GM19099 (cell line): ENCODE data around the gene PCBD2.
A peak's percentile ranks its signal among the peaks of the same experiment; 100 is the strongest.

Experiments
- POLR2A ChIP-seq: IDR thresholded peaks from 3 replicates; pipeline ENCODE4 v1.6.1; 2011; ENCODE audit warnings: low read depth; ENCODE audit not compliant: insufficient read length; ENCODE audit errors: extremely low read depth

Gene PCBD2

GRCh38 chr5:134904610-134905245 is at the start of gene PCBD2:
PCBD2 (plus strand) TSS chr5:134905131; CDS start chr5:134905140, 9 bp downstream.
- TF ChIP-seq POLR2A = peak; percentile 68

DNA sequence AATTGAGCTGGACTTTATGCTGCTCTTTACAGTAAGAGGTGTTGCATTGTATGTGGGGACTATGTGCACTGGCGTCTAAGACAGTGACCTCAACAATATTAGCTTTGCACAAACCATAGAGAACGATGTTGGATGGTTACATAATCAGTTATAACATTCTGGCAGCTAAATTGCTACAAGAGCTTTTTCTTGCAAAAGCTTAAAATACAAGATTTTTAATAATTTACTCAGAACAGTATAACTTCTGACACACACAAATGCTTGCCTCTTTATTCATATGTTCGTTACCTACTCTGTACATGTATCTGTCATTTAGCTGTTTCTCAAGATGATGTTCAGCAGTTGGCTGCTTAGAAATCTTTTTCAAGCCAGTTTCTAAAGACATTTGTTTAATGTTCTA is 47.5 kb upstream of the PCBD2 start:
- TF ChIP-seq POLR2A = no peak

GRCh38 chr5:134864707-134865106 is 40.2 kb upstream of the PCBD2 start:
- TF ChIP-seq POLR2A = no peak

- TF ChIP-seq POLR2A = no peak
Observed at GRCh38 chr5:134873494-134873893, 31.4 kb upstream of the PCBD2 start.

DNA sequence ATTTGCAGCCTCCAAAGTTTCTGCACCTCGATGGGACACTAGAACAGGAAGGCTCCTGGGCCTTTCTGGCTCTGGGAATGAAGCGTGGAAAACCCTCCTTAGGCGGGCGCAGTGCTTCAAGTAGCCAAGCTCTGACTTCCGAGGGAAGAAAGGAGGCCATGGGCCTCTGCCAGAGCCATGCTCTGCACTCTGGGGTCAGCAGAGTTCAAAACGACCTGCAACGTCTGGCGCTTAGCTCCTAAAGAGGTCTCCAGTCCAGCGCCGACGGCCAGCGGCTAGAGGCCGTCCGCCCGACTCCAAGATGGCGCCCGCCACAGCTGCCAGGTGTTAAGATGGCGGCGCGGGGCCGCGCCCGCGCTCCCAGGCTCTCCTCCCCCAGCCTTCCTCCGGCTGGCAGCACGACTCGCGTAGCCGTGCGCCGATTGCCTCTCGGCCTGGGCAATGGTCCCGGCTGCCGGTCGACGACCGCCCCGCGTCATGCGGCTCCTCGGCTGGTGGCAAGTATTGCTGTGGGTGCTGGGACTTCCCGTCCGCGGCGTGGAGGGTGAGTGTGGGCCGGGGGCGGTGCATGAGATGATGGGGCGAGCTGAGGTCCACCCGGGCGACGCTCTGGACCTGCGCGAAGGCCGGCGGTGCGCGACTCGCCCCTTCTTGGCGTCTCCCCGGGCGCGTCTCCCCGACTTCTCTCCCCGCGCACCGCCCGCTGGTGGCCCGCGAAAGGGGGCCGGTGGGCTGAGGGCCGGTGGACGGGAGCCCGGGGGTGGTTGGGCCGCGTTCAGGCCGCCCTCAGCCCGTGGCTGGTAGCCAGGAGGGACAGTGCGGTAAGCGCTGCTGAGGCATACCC is 30.7 kb upstream of the PCBD2 start, which contains the start of gene TXNDC15:
TXNDC15 (plus strand) TSS at position 385 of the 844 bp plus-strand sequence; CDS start at position 442, 57 bp downstream.
- TF ChIP-seq POLR2A = peak; percentile 94

DNA sequence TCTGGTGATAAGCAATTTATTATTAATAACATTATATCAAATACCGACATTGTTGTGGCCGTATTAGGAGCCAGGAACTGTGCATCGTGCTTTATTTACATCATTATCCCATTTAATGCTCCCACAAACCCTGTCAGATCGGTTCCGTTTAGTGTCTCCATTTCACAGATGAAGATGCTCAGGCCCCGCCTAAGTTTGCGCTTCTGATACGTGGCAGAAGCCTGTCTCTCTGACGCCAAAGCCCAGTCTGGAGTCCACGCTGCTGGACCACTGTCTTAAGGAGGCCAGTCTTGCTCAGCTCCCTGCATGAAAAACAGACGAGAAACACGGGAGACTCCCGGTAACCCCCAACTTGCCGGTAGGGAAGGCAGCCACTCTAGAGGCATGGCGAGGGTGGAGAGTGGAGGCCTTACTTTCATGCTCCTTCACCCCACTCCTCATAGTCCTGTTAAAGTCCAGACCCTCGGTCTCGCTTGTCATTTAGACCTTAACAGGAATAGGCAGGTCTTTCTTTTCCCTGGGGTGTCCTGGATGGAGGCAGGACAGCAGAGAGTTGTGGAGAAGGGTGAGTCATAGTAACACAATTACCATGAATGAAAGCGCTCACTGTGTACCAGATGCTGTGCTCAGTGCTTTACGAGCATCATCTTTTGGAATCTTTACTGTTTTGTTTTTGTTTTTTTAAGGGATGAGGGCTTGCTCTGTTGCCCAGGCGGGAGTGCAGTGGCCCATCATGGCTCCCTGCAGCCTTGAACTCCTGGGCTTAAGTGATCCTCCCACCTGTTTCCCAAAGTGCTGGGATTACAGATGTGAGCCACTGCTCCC is 29.9 kb upstream of the PCBD2 start:
- TF ChIP-seq POLR2A = no peak

- TF ChIP-seq POLR2A = no peak
Observed at GRCh38 chr5:134877159-134877558, 27.8 kb upstream of the PCBD2 start.

DNA sequence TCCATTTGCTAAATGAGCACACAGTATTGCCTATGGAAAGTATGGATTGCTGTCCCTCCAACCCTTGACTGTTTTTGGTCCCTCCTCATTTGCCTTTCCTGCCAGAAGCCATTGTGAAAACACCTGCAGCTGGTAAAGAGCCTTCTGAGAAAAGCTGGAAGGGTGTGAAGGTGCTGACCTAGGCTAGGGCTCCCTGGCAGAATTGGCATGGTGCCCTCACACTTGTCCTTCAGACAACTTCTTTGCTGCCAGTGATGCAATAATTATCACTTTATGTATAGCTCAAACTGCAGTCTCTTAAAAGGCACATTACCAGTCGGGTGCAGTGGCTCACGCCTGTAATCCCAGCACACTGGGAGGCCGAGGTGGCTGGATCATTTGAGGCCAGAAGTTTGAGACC is 26.5 kb upstream of the PCBD2 start:
- no peak for TF ChIP-seq POLR2A

DNA sequence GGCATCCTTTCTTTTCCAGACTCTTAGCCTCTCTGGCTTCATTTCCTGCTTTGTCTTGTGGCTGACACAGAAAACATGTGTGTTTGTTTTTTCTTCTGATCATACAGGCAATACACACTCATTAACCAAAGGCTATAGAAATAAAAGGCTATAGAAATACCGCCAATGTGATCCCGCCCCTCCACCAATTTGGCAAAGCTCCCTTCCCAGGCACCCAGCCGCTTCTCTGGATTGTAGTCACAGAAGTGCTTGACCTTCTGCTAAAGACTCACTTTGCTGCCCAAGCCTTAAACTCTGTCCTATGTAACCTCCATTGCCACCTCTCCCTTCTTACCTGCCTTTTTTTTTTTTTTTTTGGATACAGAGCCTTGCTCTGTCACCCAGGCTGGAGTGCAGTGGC is 25.5 kb upstream of the PCBD2 start:
- no peak for TF ChIP-seq POLR2A

- no peak for TF ChIP-seq POLR2A
Observed at GRCh38 chr5:134887593-134888159, 17.3 kb upstream of the PCBD2 start.

DNA sequence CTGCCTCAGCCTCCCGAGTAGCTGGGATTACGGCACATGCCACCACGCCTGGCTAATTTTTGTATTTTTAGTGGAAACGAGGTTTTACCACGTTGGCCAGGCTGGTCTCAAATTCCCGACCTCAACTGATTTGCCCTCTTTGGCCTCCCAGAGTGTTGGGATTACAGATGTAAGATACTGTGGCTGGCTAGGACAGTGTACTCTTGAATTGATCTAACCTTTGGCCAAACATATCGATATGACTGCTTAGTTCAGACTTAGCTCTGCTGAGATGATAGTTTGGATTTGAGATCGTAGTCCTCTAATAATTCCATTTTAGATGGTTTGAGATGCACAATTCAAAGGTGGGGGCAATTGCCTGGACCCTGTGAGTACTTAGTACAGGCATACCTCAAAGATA is 15.6 kb upstream of the PCBD2 start:
- TF ChIP-seq POLR2A = no peak

DNA sequence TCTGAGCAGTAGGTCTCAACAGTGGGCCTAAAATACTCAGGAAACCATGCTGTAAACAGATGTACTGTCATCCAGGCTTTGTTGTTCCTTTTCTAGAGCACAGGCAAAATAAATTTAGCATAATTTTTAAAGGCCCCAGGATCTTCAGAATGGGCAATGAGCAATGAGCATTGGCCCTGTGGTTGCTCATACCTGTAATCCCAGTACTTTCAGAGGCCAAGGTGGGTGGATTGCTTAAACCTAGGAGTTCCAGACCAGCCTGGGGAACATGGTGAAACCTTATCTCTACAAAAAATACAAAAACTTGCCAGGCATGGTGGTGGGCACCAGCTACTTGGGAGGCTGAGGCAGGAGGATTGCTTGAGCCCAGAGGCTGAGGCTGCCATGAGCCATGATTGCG is 13.5 kb upstream of the PCBD2 start:
- TF ChIP-seq POLR2A = no peak

GRCh38 chr5:134892282-134892681 is 12.6 kb upstream of the PCBD2 start:
- no peak for TF ChIP-seq POLR2A

GRCh38 chr5:134892926-134893325 is 12.0 kb upstream of the PCBD2 start:
- no peak for TF ChIP-seq POLR2A
